Gastrocnemius medialis (tissue), 4 donors: ENCODE measurements around the gene HSPBAP1.

ENCODE experiments used
- CTCF ChIP-seq, 5 experiments: fragments of 450-650 bp in 3 of 5; fragments of 200-600 bp in 2 of 5; sonication (generic) in 2 of 5; IDR thresholded peaks in 4 of 5; conservative IDR thresholded peaks in 1 of 5; 1 replicate in 4 of 5; 2 replicates in 1 of 5; pipeline ENCODE4 v1.5.1; 2016 to 2019; ENCODE audit warnings: antibody characterized with exemption in 5 of 5, mild to moderate bottlenecking in 3 of 5, moderate library complexity in 3 of 5
- POLR2A ChIP-seq, 2 donors: fragments of 450-650 bp; IDR thresholded peaks; one replicate each; pipeline ENCODE4 v1.6.1; 2017; ENCODE audit warnings: antibody characterized with exemption in 2 of 2, mild to moderate bottlenecking in 2 of 2, moderate library complexity in 2 of 2

- TF ChIP-seq CTCF (IDR thresholded peaks at IDR 0.05 in 4 of 5, conservative IDR thresholded peaks at IDR 0.05 in 1 of 5) (no peak), POLR2A (IDR thresholded peaks at IDR 0.05) (no peak)
These were observed 98.7 kb downstream of the HSPBAP1 start for GRCh38 chr3:122694966-122695365.
